OCI-LY1 (cell line): ENCODE measurements around the gene RSL24D1.

Experiments used
- CTCF ChIP-seq: fragments of 200-600 bp; sonication (generic), shearing (Covaris generic); IDR thresholded peaks from 2 replicates; pipeline ENCODE4 v1.5.1; 2017; ENCODE audit warnings: mild to moderate bottlenecking, antibody characterized with exemption, low read length, moderate library complexity, mixed read lengths
- EZH2 ChIP-seq: fragments of 200-600 bp; sonication (generic), shearing (Covaris generic); IDR thresholded peaks from 2 replicates; pipeline ENCODE4 v1.8.0; 2017; ENCODE audit warnings: borderline replicate concordance, mixed run types, mild to moderate bottlenecking, antibody characterized with exemption, low read length, moderate library complexity, mixed read lengths

GRCh38 chr15:55186331-55186730, 10.4 kb downstream of the RSL24D1 start:
- TF ChIP-seq CTCF: no peak
- no peak for TF ChIP-seq EZH2
